ENCODE data around the gene TRIO. TPM values are rescaled to one million over a fixed set of nuclear protein-coding genes. Genes with fewer than 3 reads are reported as not detected.

Gene TRIO
- total RNA-seq, 1 experiment from 2014 or later: 88.8 TPM

DNA sequence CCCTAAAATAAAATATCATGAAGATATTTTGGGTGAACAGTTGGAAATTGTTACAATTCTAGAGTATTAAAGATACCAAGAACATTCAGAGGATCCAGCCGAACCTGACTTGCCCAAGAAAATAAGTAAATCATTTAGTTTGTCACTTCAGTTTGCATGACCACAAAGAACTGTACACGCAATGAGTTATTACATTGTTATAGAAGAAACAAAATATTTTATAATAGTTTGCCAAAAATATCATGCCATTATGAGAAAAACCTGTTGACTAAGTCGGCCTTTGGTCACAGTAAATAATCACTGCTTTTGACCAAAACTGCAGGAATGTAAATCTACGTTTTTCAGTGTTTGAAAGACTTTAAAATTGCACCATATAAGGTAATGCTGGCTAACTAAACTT is 27.9 kb downstream of the TRIO start:
- H3K27ac Mint-ChIP-seq: no peak overlapping the region
- H3K36me3 Mint-ChIP-seq: no peaks in the 10 kb centered on the region
- H3K27me3 Mint-ChIP-seq (ENCODE audit: low read depth): no peaks in the 10 kb centered on the region
- CTCF ChIA-PET: no interaction called here
- no peak for DNase-seq (ENCODE audit: low spot score)
- H3K4me1 Mint-ChIP-seq: peaks cover 80% of the 10 kb centered on the region
- no peak for ATAC-seq
- POLR2A ChIA-PET: no interaction called here
- TF ChIP-seq ELF4 (CRISPR knock-in tag; IDR thresholded peaks at IDR 0.05; ENCODE audit: low read depth): no peak
- TF ChIP-seq, protein P1, sequence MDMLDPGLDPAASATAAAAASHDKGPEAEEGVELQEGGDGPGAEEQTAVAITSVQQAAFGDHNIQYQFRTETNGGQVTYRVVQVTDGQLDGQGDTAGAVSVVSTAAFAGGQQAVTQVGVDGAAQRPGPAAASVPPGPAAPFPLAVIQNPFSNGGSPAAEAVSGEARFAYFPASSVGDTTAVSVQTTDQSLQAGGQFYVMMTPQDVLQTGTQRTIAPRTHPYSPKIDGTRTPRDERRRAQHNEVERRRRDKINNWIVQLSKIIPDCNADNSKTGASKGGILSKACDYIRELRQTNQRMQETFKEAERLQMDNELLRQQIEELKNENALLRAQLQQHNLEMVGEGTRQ (CRISPR knock-in tag; IDR thresholded peaks at IDR 0.05): no peak
- no peak for TF ChIP-seq ZNF396 (CRISPR knock-in tag; IDR thresholded peaks at IDR 0.05; ENCODE audit: borderline replicate concordance)
- TF ChIP-seq FOXP1 (CRISPR knock-in tag; IDR thresholded peaks at IDR 0.05; ENCODE audit: borderline replicate concordance): no peak
- TF ChIP-seq, protein P2, sequence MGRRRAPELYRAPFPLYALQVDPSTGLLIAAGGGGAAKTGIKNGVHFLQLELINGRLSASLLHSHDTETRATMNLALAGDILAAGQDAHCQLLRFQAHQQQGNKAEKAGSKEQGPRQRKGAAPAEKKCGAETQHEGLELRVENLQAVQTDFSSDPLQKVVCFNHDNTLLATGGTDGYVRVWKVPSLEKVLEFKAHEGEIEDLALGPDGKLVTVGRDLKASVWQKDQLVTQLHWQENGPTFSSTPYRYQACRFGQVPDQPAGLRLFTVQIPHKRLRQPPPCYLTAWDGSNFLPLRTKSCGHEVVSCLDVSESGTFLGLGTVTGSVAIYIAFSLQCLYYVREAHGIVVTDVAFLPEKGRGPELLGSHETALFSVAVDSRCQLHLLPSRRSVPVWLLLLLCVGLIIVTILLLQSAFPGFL (CRISPR knock-in tag; IDR thresholded peaks at IDR 0.05; ENCODE audit: borderline replicate concordance): no peak
- TF ChIP-seq ZNF138 (CRISPR knock-in tag; conservative IDR thresholded peaks at IDR 0.05): no peak
- TF ChIP-seq ZNF423 (CRISPR knock-in tag; IDR thresholded peaks at IDR 0.05): no peak
- TF ChIP-seq RORB (CRISPR knock-in tag; IDR thresholded peaks at IDR 0.05): no peak
- no peak for TF ChIP-seq ZNF281 (CRISPR knock-in tag; IDR thresholded peaks at IDR 0.05)
- TF ChIP-seq, protein P3, sequence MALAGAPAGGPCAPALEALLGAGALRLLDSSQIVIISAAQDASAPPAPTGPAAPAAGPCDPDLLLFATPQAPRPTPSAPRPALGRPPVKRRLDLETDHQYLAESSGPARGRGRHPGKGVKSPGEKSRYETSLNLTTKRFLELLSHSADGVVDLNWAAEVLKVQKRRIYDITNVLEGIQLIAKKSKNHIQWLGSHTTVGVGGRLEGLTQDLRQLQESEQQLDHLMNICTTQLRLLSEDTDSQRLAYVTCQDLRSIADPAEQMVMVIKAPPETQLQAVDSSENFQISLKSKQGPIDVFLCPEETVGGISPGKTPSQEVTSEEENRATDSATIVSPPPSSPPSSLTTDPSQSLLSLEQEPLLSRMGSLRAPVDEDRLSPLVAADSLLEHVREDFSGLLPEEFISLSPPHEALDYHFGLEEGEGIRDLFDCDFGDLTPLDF (CRISPR knock-in tag; IDR thresholded peaks at IDR 0.05): no peak
- TF ChIP-seq STAT6 (CRISPR knock-in tag; conservative IDR thresholded peaks at IDR 0.05; ENCODE audit: low read depth): no peak
- TF ChIP-seq PRRX2 (CRISPR knock-in tag; IDR thresholded peaks at IDR 0.05): no peak
- TF ChIP-seq ZNF532 (CRISPR knock-in tag; IDR thresholded peaks at IDR 0.05; ENCODE audit: borderline replicate concordance): no peak
- TF ChIP-seq ATF1 (CRISPR knock-in tag; IDR thresholded peaks at IDR 0.05): no peak
- no peak for TF ChIP-seq ZNF219 (CRISPR knock-in tag; IDR thresholded peaks at IDR 0.05; ENCODE audit: borderline replicate concordance)
- TF ChIP-seq TP53 (CRISPR knock-in tag; IDR thresholded peaks at IDR 0.05): no peak
- no peak overlapping the region for H3K4me3 Mint-ChIP-seq
- no peaks in the 10 kb centered on the region for H3K9me3 Mint-ChIP-seq
